OCI-LY7 (cell line): Measurements from ENCODE around the gene RPL28.

Experiments used
- CTCF ChIP-seq: fragments of 200-600 bp; sonication (generic); conservative IDR thresholded peaks from 2 replicates; pipeline ENCODE4 v1.5.1; 2014; ENCODE audit warnings: mild to moderate bottlenecking, antibody characterized with exemption, low read length, moderate library complexity, mixed read lengths
- EZH2phosphoT487 ChIP-seq: fragments of 200-600 bp; sonication (generic); IDR thresholded peaks from 2 replicates; pipeline ENCODE4 v1.6.1; 2018; ENCODE audit warnings: low read depth, borderline replicate concordance, mild to moderate bottlenecking, mixed run types, antibody characterized with exemption, low read length, moderate library complexity, mixed read lengths

- TF ChIP-seq CTCF (no peak), EZH2phosphoT487 (no peak)
These were observed 38.8 kb upstream of the RPL28 start for GRCh38 chr19:55346725-55347441.
